ENCODE data around the gene KCNH8. TPM values are rescaled to one million over a fixed set of nuclear protein-coding genes. Genes with fewer than 3 reads are reported as not detected.

KCNH8 gene
- total and polyA plus RNA-seq, 2 of the 4 experiments (the other 2 are of a cell fraction): not detected

DNA sequence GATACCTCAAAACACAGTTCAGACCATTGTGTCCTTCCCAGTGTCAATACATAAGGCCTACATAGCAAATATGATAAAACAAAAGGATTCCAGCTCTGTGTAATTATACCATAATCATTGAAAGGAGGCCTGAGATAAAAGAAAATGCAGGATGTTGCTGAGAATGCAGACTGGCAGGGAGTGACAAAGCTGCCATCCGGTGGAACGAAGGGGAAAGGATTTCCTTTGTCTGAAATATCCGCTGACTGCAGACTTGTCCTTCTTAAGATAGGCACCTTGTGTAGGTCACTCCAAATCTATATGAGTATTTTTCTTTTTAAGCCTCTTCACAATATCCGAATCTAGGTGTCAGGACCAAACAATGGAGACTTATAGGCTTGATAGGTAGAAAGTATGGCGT lies 108.0 kb downstream of the KCNH8 start:
- ATAC-seq (ENCODE audit: low read depth): no peak
- Histone ChIP-seq H4K5ac (ENCODE audit: low read depth, low read length) (no peak overlapping the region), H3K18ac (ENCODE audit: low read depth, low read length) (no peak overlapping the region), H2BK20ac (ENCODE audit: low read depth, low read length) (no peak overlapping the region), H3K27ac (ENCODE audit: insufficient read depth, low read length) (no peak overlapping the region), H2BK15ac (ENCODE audit: low read depth, low read length) (no peak overlapping the region), H2AK9ac (replicated peaks; ENCODE audit: low read depth, low read length, poor library complexity) (no peak overlapping the region), H4K91ac (ENCODE audit: insufficient read depth, low read depth, low read length) (no peak overlapping the region), H3K4me2 (ENCODE audit: low read depth, low read length) (no peak overlapping the region), H3K9me1 (ENCODE audit: insufficient read depth, low read length) (no peaks in the 10 kb centered on the region), H3K4ac (ENCODE audit: low read depth, low read length) (no peak overlapping the region), H3K9me3 (ENCODE audit: control insufficient read depth, insufficient read depth, low read length) (0 out of 2 replicates have a peak, but pooled peaks cover under 1% of the 10 kb centered on the region), H3K14ac (replicated peaks; ENCODE audit: low read depth, low read length) (no peak overlapping the region), H2AK5ac (ENCODE audit: low read depth, low read length) (no peak overlapping the region), H3K56ac (ENCODE audit: extremely low read depth, insufficient read depth, low read length) (no peak overlapping the region), H4K20me1 (ENCODE audit: insufficient read depth, low read length) (no peaks in the 10 kb centered on the region), H3K36me3 (ENCODE audit: control insufficient read depth, insufficient read depth, low read length) (no peaks in the 10 kb centered on the region), H3K23ac (ENCODE audit: low read depth, low read length) (no peak overlapping the region), H3K27me3 (ENCODE audit: control insufficient read depth, insufficient read depth, low read length) (no peaks in the 10 kb centered on the region), H3K9ac (ENCODE audit: low read depth, low read length) (no peak overlapping the region), H2AFZ (replicated peaks; ENCODE audit: low read length, poor library complexity) (no peak overlapping the region), H3K79me1 (ENCODE audit: low read depth in 1 of 2, low read length in 2 of 2) (no peaks in the 10 kb centered on the region), H3K4me3 (ENCODE audit: insufficient read depth, low read depth, low read length) (no peak overlapping the region), H2BK120ac (ENCODE audit: low read depth, low read length) (no peak overlapping the region), H3K4me1 (ENCODE audit: control insufficient read depth, insufficient read depth, low read length) (no peaks in the 10 kb centered on the region), H4K8ac (ENCODE audit: low read depth in 2 of 2, low read length in 2 of 2) (no peak overlapping the region), H2BK5ac (ENCODE audit: low read depth, low read length, poor library complexity, severe bottlenecking) (no peak overlapping the region)
- intact Hi-C loops (cut with micrococcal nuclease) (no loop called here), dilution Hi-C loops (cut with HindIII; ENCODE audit: low sequenced_read_pairs, unreplicated experiment) (no loop called here), in situ Hi-C loops (cut with MboI; ENCODE audit: low sequenced_read_pairs) (no loop called here)
- no TSS peak for BruUV-seq (replicated peaks)
- no CpG with 5 or more reads among the region's 5 CpGs for WGBS, 2 experiments (ENCODE audit: extremely low coverage in 2 of 2, insufficient read length in 1 of 2)
- ChIA-PET POLR2A (ENCODE audit: unreplicated experiment) (no interaction called here), CTCF (no interaction called here)
- no peak for DNase-seq
- TF ChIP-seq CEBPB (IDR thresholded peaks at IDR 0.05; ENCODE audit: low read depth, low read length) (no peak), BHLHE40 (IDR thresholded peaks at IDR 0.05; ENCODE audit: low read depth, low read length) (no peak), SMC3 (IDR thresholded peaks at IDR 0.05; ENCODE audit: low read depth, low read length) (no peak), RFX5 (IDR thresholded peaks at IDR 0.05; ENCODE audit: low read depth, low read length) (no peak), CHD1 (IDR thresholded peaks at IDR 0.05; ENCODE audit: low read depth, low read length) (no peak)
- TF ChIP-seq, protein P1, sequence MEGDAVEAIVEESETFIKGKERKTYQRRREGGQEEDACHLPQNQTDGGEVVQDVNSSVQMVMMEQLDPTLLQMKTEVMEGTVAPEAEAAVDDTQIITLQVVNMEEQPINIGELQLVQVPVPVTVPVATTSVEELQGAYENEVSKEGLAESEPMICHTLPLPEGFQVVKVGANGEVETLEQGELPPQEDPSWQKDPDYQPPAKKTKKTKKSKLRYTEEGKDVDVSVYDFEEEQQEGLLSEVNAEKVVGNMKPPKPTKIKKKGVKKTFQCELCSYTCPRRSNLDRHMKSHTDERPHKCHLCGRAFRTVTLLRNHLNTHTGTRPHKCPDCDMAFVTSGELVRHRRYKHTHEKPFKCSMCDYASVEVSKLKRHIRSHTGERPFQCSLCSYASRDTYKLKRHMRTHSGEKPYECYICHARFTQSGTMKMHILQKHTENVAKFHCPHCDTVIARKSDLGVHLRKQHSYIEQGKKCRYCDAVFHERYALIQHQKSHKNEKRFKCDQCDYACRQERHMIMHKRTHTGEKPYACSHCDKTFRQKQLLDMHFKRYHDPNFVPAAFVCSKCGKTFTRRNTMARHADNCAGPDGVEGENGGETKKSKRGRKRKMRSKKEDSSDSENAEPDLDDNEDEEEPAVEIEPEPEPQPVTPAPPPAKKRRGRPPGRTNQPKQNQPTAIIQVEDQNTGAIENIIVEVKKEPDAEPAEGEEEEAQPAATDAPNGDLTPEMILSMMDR (conservative IDR thresholded peaks at IDR 0.05; ENCODE audit: low read depth, low read length): no peak
